MM.1S (cell line): Measurements from ENCODE around the gene CDH4.

Source experiments
- DNase-seq: peaks from one replicate; pipeline ENCODE4 v3.0.0-alpha.2; 2015
- H2AFZ ChIP-seq: fragments of 300-600 bp; sonication (generic); 2 replicates; pipeline ENCODE4 v1.6.0; 2016; ENCODE audit warnings: antibody characterized with exemption, low read length
- H3F3A ChIP-seq: fragments of 300-600 bp; sonication (generic); 2 replicates; pipeline ENCODE4 v1.6.1; 2016; ENCODE audit warnings: mild to moderate bottlenecking, antibody characterized with exemption, low read length, moderate library complexity, mixed read lengths; ENCODE audit not compliant: insufficient read depth
- H3K27ac ChIP-seq: fragments of 300-600 bp; sonication (generic); 2 replicates; pipeline ENCODE4 v1.5.1; 2016; ENCODE audit warnings: mild to moderate bottlenecking, low read length
- H3K27me3 ChIP-seq: fragments of 300-600 bp; sonication (generic); replicated peaks from 2 replicates; pipeline ENCODE4 v1.6.0; 2016; ENCODE audit warnings: low read length; ENCODE audit not compliant: insufficient read depth
- H3K36me3 ChIP-seq: fragments of 300-600 bp; sonication (generic); replicated peaks from 2 replicates; pipeline ENCODE4 v1.6.1; 2016; ENCODE audit warnings: mild to moderate bottlenecking, low read length, mixed read lengths; ENCODE audit not compliant: insufficient read depth
- H3K4me1 ChIP-seq: fragments of 300-600 bp; sonication (generic); 2 replicates; pipeline ENCODE4 v1.6.1; 2016; ENCODE audit warnings: low read length, mixed read lengths
- H3K4me2 ChIP-seq: fragments of 300-600 bp; sonication (generic); 2 replicates; pipeline ENCODE4 v1.6.0; 2016; ENCODE audit warnings: low read depth, low read length
- H3K4me3 ChIP-seq: fragments of 300-600 bp; sonication (generic); 2 replicates; pipeline ENCODE4 v1.5.1; 2016; ENCODE audit warnings: low read length, mixed read lengths
- H3K79me2 ChIP-seq: fragments of 300-600 bp; sonication (generic); 2 replicates; pipeline ENCODE4 v1.6.1; 2016; ENCODE audit warnings: mixed run types, low read length, mixed read lengths
- H3K9ac ChIP-seq: fragments of 300-600 bp; sonication (generic); 2 replicates; pipeline ENCODE4 v1.6.1; 2016; ENCODE audit warnings: low read length, mixed read lengths
- H3K9me2 ChIP-seq: fragments of 300-600 bp; sonication (generic); replicated peaks from 2 replicates; pipeline ENCODE4 v1.6.1; 2016; ENCODE audit warnings: mild to moderate bottlenecking, low read length, mixed read lengths; ENCODE audit not compliant: insufficient read depth
- H3K9me3 ChIP-seq: fragments of 300-600 bp; sonication (generic); replicated peaks from 2 replicates; pipeline ENCODE4 v1.6.1; 2016; ENCODE audit warnings: mild to moderate bottlenecking, low read length, mixed read lengths; ENCODE audit not compliant: insufficient read depth
- H4K20me1 ChIP-seq: fragments of 300-600 bp; sonication (generic); 2 replicates; pipeline ENCODE4 v1.6.1; 2016; ENCODE audit warnings: mild to moderate bottlenecking, low read length, moderate library complexity, mixed read lengths; ENCODE audit not compliant: insufficient read depth
- EZH2 ChIP-seq: fragments of 300-600 bp; sonication (generic); optimal IDR thresholded peaks from 2 replicates; pipeline ENCODE3; 2017; ENCODE audit warnings: low read depth, mild to moderate bottlenecking, antibody characterized with exemption, low read length, mixed read lengths
- EZH2phosphoT487 ChIP-seq: fragments of 300-600 bp; sonication (generic); IDR thresholded peaks from 2 replicates; pipeline ENCODE4 v1.6.1; 2018; ENCODE audit warnings: antibody characterized with exemption, low read length
- TF ChIP-seq, protein P1 (sequence below): fragments of 300-600 bp; sonication (generic); IDR thresholded peaks from 2 replicates; pipeline ENCODE4 v1.5.1; 2016; ENCODE audit warnings: antibody characterized with exemption, low read length, mixed read lengths

The CDH4 gene

DNA sequence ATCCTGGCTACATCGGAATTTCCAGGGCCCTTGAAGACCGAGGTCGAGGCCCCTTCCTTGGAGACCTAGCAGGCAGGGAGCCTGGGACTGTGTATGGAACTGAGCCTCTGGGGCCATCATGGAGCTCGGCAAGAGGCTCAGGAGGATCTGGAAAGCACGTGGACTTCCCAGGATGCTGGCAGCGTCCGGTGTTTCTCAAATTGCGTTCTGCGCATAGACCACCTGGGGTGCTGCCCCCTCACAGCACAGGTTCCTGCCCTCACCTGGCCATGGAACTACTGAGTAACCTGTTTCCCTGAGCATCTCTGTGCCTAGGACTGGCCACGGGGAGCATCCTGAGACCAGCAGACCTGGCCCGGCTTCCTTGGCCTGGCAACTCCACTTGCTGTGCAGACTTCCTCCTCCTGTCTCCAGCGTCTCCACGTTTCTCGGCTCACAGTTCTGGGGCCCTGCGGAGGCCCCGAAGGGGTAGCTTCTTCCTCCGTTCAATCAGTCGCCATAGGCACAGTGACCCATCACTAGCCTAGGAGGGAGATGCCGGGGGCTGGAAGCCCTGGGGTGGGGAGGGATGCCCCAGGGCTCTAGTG, 144.3 kb downstream of the CDH4 start:
- no peak overlapping the region for H3K9ac ChIP-seq
- no peak overlapping the region for H3K4me3 ChIP-seq
- no peak for DNase-seq
- H3K4me1 ChIP-seq, result no peaks in the 10 kb centered on the region
- H2AFZ ChIP-seq, result no peak overlapping the region
- H3K79me2 ChIP-seq, result no peaks in the 10 kb centered on the region
- H4K20me1 ChIP-seq, result no peaks in the 10 kb centered on the region
- no peaks in the 10 kb centered on the region for H3K9me3 ChIP-seq
- no peaks in the 10 kb centered on the region for H3K36me3 ChIP-seq
- no peak overlapping the region for H3K4me2 ChIP-seq
- no peaks in the 10 kb centered on the region for H3K9me2 ChIP-seq
- TF ChIP-seq, protein P1, sequence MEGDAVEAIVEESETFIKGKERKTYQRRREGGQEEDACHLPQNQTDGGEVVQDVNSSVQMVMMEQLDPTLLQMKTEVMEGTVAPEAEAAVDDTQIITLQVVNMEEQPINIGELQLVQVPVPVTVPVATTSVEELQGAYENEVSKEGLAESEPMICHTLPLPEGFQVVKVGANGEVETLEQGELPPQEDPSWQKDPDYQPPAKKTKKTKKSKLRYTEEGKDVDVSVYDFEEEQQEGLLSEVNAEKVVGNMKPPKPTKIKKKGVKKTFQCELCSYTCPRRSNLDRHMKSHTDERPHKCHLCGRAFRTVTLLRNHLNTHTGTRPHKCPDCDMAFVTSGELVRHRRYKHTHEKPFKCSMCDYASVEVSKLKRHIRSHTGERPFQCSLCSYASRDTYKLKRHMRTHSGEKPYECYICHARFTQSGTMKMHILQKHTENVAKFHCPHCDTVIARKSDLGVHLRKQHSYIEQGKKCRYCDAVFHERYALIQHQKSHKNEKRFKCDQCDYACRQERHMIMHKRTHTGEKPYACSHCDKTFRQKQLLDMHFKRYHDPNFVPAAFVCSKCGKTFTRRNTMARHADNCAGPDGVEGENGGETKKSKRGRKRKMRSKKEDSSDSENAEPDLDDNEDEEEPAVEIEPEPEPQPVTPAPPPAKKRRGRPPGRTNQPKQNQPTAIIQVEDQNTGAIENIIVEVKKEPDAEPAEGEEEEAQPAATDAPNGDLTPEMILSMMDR, result no peak
- TF ChIP-seq EZH2phosphoT487 (no peak), EZH2 (no peak)
- peaks cover 73% of the 10 kb centered on the region for H3K27me3 ChIP-seq
- no peak overlapping the region for H3K27ac ChIP-seq
- no peaks in the 10 kb centered on the region for H3F3A ChIP-seq

DNA sequence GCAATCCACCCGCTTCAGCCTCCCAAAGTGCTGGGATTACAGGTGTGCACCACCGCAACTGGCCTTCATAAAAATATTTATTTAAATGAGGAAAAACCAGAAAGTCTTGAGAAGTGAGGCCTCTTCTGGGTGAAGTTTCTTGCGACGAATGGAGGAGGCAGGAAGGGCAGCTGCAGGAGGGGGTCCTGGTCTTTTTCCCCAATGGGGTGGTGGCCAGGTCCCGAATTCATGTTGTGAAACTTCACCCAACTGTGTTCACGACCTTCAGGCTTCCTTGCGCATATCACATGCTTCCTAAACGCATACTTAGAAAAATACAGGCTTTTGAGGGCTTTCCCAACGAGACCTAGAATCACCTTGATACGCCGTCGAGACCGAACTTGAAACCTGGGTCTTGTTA, 145.1 kb downstream of the CDH4 start:
- H3K4me2 ChIP-seq, result no peak overlapping the region
- no peak for TF ChIP-seq EZH2phosphoT487
- TF ChIP-seq, protein P1, result no peak
- no peak for TF ChIP-seq EZH2
- H3K36me3 ChIP-seq, result no peaks in the 10 kb centered on the region
- peaks cover 65% of the 10 kb centered on the region for H3K27me3 ChIP-seq
- DNase-seq, result no peak
- no peak overlapping the region for H2AFZ ChIP-seq
- H3K4me1 ChIP-seq, result no peaks in the 10 kb centered on the region
- H3K9me2 ChIP-seq, result no peaks in the 10 kb centered on the region
- H4K20me1 ChIP-seq, result no peaks in the 10 kb centered on the region
- H3K27ac ChIP-seq, result no peak overlapping the region
- no peaks in the 10 kb centered on the region for H3K79me2 ChIP-seq
- H3K9ac ChIP-seq, result no peak overlapping the region
- no peak overlapping the region for H3K4me3 ChIP-seq
- H3F3A ChIP-seq, result no peaks in the 10 kb centered on the region
- H3K9me3 ChIP-seq, result no peaks in the 10 kb centered on the region

DNA sequence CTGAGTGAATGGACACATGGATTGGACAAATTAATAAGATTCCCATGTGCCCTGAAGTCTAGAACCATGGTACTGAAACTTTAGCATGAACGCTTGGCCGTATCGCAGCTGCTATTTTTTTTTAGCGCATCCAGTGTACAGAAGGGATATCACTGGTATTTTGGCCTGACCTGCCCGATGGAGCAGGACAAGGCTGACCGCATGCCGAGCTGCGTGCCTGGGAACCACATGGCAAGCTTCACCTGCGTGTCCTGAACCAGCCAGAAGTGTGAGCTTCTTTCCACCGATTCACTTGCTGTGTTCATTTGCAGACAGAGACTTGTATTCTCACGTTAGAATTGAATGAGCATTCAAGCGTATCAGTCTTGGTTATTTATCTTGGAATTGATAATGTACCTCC, 145.7 kb downstream of the CDH4 start:
- Histone ChIP-seq H3K27ac (no peak overlapping the region), H3K79me2 (no peaks in the 10 kb centered on the region), H3K4me2 (no peak overlapping the region), H2AFZ (no peak overlapping the region), H3K4me3 (no peak overlapping the region), H4K20me1 (no peaks in the 10 kb centered on the region), H3K4me1 (no peaks in the 10 kb centered on the region), H3K9ac (no peak overlapping the region), H3F3A (no peaks in the 10 kb centered on the region), H3K9me2 (no peaks in the 10 kb centered on the region), H3K36me3 (no peaks in the 10 kb centered on the region), H3K9me3 (no peaks in the 10 kb centered on the region), H3K27me3 (peaks cover 60% of the 10 kb centered on the region)
- DNase-seq, result no peak
- TF ChIP-seq, protein P1, result no peak
- TF ChIP-seq EZH2, result no peak
- TF ChIP-seq EZH2phosphoT487, result no peak
